Neural progenitor cell (in vitro differentiated cells): ENCODE results near the gene HS6ST3. TPM values are rescaled to one million over a fixed set of nuclear protein-coding genes. Genes with fewer than 3 reads are reported as not detected.

ENCODE experiments used
- DNase-seq: peaks from one replicate; pipeline ENCODE4 v3.0.0-alpha.2; 2016; ENCODE audit warnings: low spot score
- H2AFZ ChIP-seq: fragments of 200-600 bp; sonication (generic); replicated peaks from 2 replicates; pipeline ENCODE4 v1.6.1; 2016; ENCODE audit warnings: antibody characterized with exemption
- H3F3A ChIP-seq: fragments of 200-600 bp; sonication (generic); 2 replicates; pipeline ENCODE4 v1.6.1; 2016; ENCODE audit warnings: antibody characterized with exemption, low read depth
- H3K27ac ChIP-seq: fragments of 200-600 bp; sonication (generic); 2 replicates; pipeline ENCODE4 v1.5.1; 2016; ENCODE audit warnings: mild to moderate bottlenecking
- H3K27me3 ChIP-seq: fragments of 200-600 bp; sonication (generic); 2 replicates; pipeline ENCODE4 v1.6.1; 2016; ENCODE audit warnings: mild to moderate bottlenecking, moderate library complexity
- H3K36me3 ChIP-seq: fragments of 200-600 bp; sonication (generic); 2 replicates; pipeline ENCODE4 v1.5.1; 2016
- H3K4me1 ChIP-seq: fragments of 200-600 bp; sonication (generic); 2 replicates; pipeline ENCODE4 v1.6.1; 2016; ENCODE audit warnings: mixed run types
- H3K4me2 ChIP-seq: fragments of 200-600 bp; sonication (generic); 2 replicates; pipeline ENCODE4 v1.6.1; 2016
- H3K4me3 ChIP-seq: fragments of 200-600 bp; sonication (generic); 2 replicates; pipeline ENCODE4 v1.5.1; 2016
- H3K79me2 ChIP-seq: fragments of 200-600 bp; sonication (generic); 2 replicates; pipeline ENCODE4 v1.6.1; 2016; ENCODE audit warnings: low read depth
- H3K9ac ChIP-seq: fragments of 200-600 bp; sonication (generic); 2 replicates; pipeline ENCODE4 v1.6.1; 2016
- H3K9me3 ChIP-seq: fragments of 200-600 bp; sonication (generic); 2 replicates; pipeline ENCODE4 v1.5.1; 2016; ENCODE audit warnings: low read depth
- H4K20me1 ChIP-seq: fragments of 200-600 bp; sonication (generic); 2 replicates; pipeline ENCODE4 v1.6.1; 2016; ENCODE audit warnings: low read depth
- H3K27ac Mint-ChIP-seq: 3 replicates; pipeline ENCODE4 v1.8.0; 2021; ENCODE audit warnings: mixed read lengths
- H3K27me3 Mint-ChIP-seq: 2 replicates; pipeline ENCODE4 v1.8.0; 2022; ENCODE audit warnings: low read depth, mild to moderate bottlenecking, inconsistent platforms, moderate library complexity, mixed read lengths; ENCODE audit not compliant: insufficient read depth
- H3K36me3 Mint-ChIP-seq: 3 replicates; pipeline ENCODE4 v1.8.0; 2021; ENCODE audit warnings: mixed read lengths
- H3K4me1 Mint-ChIP-seq: 3 replicates; pipeline ENCODE4 v1.8.0; 2021; ENCODE audit warnings: mixed read lengths
- H3K4me3 Mint-ChIP-seq: 3 replicates; pipeline ENCODE4 v1.8.0; 2021; ENCODE audit warnings: mild to moderate bottlenecking, moderate library complexity, mixed read lengths
- H3K9me3 Mint-ChIP-seq: 3 replicates; pipeline ENCODE4 v1.8.0; 2020; ENCODE audit warnings: mixed read lengths
- CTCF ChIP-seq: fragments of 200-600 bp; sonication (generic); IDR thresholded peaks from 2 replicates; pipeline ENCODE4 v1.5.1; 2017; ENCODE audit warnings: antibody characterized with exemption, mild to moderate bottlenecking
- EZH2 ChIP-seq: fragments of 200-600 bp; sonication (generic); IDR thresholded peaks from 2 replicates; pipeline ENCODE4 v1.6.1; 2017; ENCODE audit warnings: antibody characterized with exemption, mild to moderate bottlenecking, moderate library complexity
- EZH2phosphoT487 ChIP-seq: fragments of 200-600 bp; sonication (generic); IDR thresholded peaks from 2 replicates; pipeline ENCODE4 v1.6.1; 2017; ENCODE audit warnings: antibody characterized with exemption
- total RNA-seq: library from RNA; depleted of rRNA; stranded (reverse); fragments of >200 nt; gene quantifications from 2 replicates; pipeline ENCODE4 v1.2.3, GENCODE V29; 2015; ENCODE audit warnings: low replicate concordance

The HS6ST3 gene
- total RNA-seq, 1 donor from 2014 or later, result 0.39 TPM

- Mint-ChIP-seq H3K27me3 (no peaks in the 10 kb centered on the region), H3K4me1 (no peaks in the 10 kb centered on the region), H3K4me3 (no peak overlapping the region), H3K36me3 (no peaks in the 10 kb centered on the region), H3K9me3 (peaks cover 9% of the 10 kb centered on the region), H3K27ac (no peak overlapping the region)
- TF ChIP-seq EZH2phosphoT487 (no peak), CTCF (no peak), EZH2 (no peak)
- H2AFZ ChIP-seq, result no peak overlapping the region
- H3K36me3 ChIP-seq, result no peaks in the 10 kb centered on the region
- no peak overlapping the region for H3K4me3 ChIP-seq
- no peaks in the 10 kb centered on the region for H3K27me3 ChIP-seq
- no peaks in the 10 kb centered on the region for H4K20me1 ChIP-seq
- no peaks in the 10 kb centered on the region for H3F3A ChIP-seq
- no peaks in the 10 kb centered on the region for H3K79me2 ChIP-seq
- H3K9ac ChIP-seq, result no peak overlapping the region
- H3K4me1 ChIP-seq, result no peaks in the 10 kb centered on the region
- H3K4me2 ChIP-seq, result no peak overlapping the region
- no peak for DNase-seq
- no peak overlapping the region for H3K27ac ChIP-seq
- no peaks in the 10 kb centered on the region for H3K9me3 ChIP-seq
These were observed 110.9 kb downstream of the HS6ST3 start for GRCh38 chr13:96200810-96201209.

- Histone ChIP-seq H3F3A (no peaks in the 10 kb centered on the region), H3K4me2 (no peak overlapping the region), H3K27ac (no peak overlapping the region), H4K20me1 (no peaks in the 10 kb centered on the region), H3K9ac (no peak overlapping the region), H3K36me3 (no peaks in the 10 kb centered on the region), H3K79me2 (no peaks in the 10 kb centered on the region), H3K4me3 (no peak overlapping the region), H2AFZ (peak overlapping the region; percentile 24), H3K4me1 (no peaks in the 10 kb centered on the region), H3K9me3 (no peaks in the 10 kb centered on the region), H3K27me3 (no peaks in the 10 kb centered on the region)
- Mint-ChIP-seq H3K9me3 (peaks cover 12% of the 10 kb centered on the region), H3K4me3 (no peak overlapping the region), H3K27me3 (no peaks in the 10 kb centered on the region), H3K4me1 (no peaks in the 10 kb centered on the region), H3K36me3 (no peaks in the 10 kb centered on the region), H3K27ac (no peak overlapping the region)
- TF ChIP-seq EZH2 (no peak), EZH2phosphoT487 (no peak), CTCF (no peak)
- DNase-seq, result no peak
These were observed 112.4 kb downstream of the HS6ST3 start for GRCh38 chr13:96202315-96202714.

- Histone ChIP-seq H3K9ac (no peak overlapping the region), H3K36me3 (no peaks in the 10 kb centered on the region)
- TF ChIP-seq CTCF (no peak), EZH2 (no peak), EZH2phosphoT487 (no peak)
These were observed 113.6 kb downstream of the HS6ST3 start for GRCh38 chr13:96203471-96203870.

More at GRCh38 chr13:96203471-96203870, 113.6 kb downstream of the HS6ST3 start:
- no peaks in the 10 kb centered on the region for H3K36me3 Mint-ChIP-seq
- Histone ChIP-seq H2AFZ (no peak overlapping the region), H3K79me2 (no peaks in the 10 kb centered on the region), H3K4me2 (no peak overlapping the region), H4K20me1 (no peaks in the 10 kb centered on the region), H3K9me3 (no peaks in the 10 kb centered on the region), H3K4me1 (no peaks in the 10 kb centered on the region), H3K4me3 (no peak overlapping the region), H3K27me3 (no peaks in the 10 kb centered on the region), H3F3A (no peaks in the 10 kb centered on the region), H3K27ac (no peak overlapping the region)
- H3K9me3 Mint-ChIP-seq, result peaks cover 9% of the 10 kb centered on the region
- DNase-seq, result no peak
- H3K4me1 Mint-ChIP-seq, result no peaks in the 10 kb centered on the region
- H3K4me3 Mint-ChIP-seq, result no peak overlapping the region
- H3K27me3 Mint-ChIP-seq, result no peaks in the 10 kb centered on the region
- no peak overlapping the region for H3K27ac Mint-ChIP-seq
